Activated CD8-positive, alpha-beta memory T cell treated with anti-CD3 and anti-CD28 coated beads, Interleukin-2, amount 10 ng/mL, durations not matched to agents 7 days and 5 days (primary cell): ENCODE measurements around the gene DPH7. TPM values are rescaled to one million over a fixed set of nuclear protein-coding genes. Genes with fewer than 3 reads are reported as not detected.
A peak's percentile ranks its signal among the peaks of the same experiment; 100 is the strongest.
"Not testable (repeated sequence)": the region's sequence is repeated elsewhere in the genome, so short reads cannot be mapped to it uniquely, and the experiment has no call there.

Source experiments
- ATAC-seq: fragments of 150-1000 bp; cut with Tn5 transposase; one replicate; pipeline ENCODE4 v1.10.0; 2021; ENCODE audit warnings: moderate library complexity
- CTCF ChIA-PET: fragments of 350-600 bp; sonication (Branson Sonifier 250); formaldehyde crosslinking; loops from one replicate; lab custom pipeline; 2021; ENCODE audit warnings: antibody characterized with exemption; lab: Charles Lee
- DNase-seq: peaks from one replicate; pipeline ENCODE4 v3.0.0-alpha.2; 2020
- H3K27ac Mint-ChIP-seq: one replicate; pipeline ENCODE4 v1.8.0; 2021; ENCODE audit warnings: mild to moderate bottlenecking, mixed read lengths
- H3K27me3 Mint-ChIP-seq: one replicate; pipeline ENCODE4 v1.8.0; 2021; ENCODE audit warnings: mixed read lengths
- H3K36me3 Mint-ChIP-seq: one replicate; pipeline ENCODE4 v1.8.0; 2021; ENCODE audit warnings: mild to moderate bottlenecking, mixed read lengths
- H3K4me1 Mint-ChIP-seq: one replicate; pipeline ENCODE4 v1.8.0; 2021; ENCODE audit warnings: mixed read lengths
- H3K4me3 Mint-ChIP-seq: one replicate; pipeline ENCODE4 v1.8.0; 2021; ENCODE audit warnings: mild to moderate bottlenecking, moderate library complexity, mixed read lengths
- H3K9me3 Mint-ChIP-seq: one replicate; pipeline ENCODE4 v1.8.0; 2022; ENCODE audit warnings: low read depth, mixed read lengths
- total RNA-seq, 2 experiments: library from RNA; stranded (reverse); gene quantifications; one replicate each; pipeline ENCODE4 v1.2.3, GENCODE V29; 2021

Gene DPH7
- 10 to 100 TPM; 39.9 to 45.1 TPM for total RNA-seq

GRCh38 chr9:137578518-137579258 is at the start of gene DPH7:
TSS of gene DPH7 (minus strand) at chr9:137578925. CDS start at chr9:137578777, 148 bp downstream.
- CTCF ChIA-PET, result interaction anchor here (0.8 to 3.0 kb wide), 16 partner anchors 8 to 156 kb away, joined by 3 to 19 read pairs (median 4); partner anchors contain the start of genes EHMT1, MRPL41 and ZMYND19
- peak within 1 kb of the TSS; percentile 80 for H3K4me3 Mint-ChIP-seq
- peaks cover 18% of the 10 kb centered on the region for H3K36me3 Mint-ChIP-seq
- H3K9me3 Mint-ChIP-seq, result no peaks in the 10 kb centered on the region
- peak within 1 kb of the TSS; percentile 74 for H3K27ac Mint-ChIP-seq
- DNase-seq (peak; percentile 96), ATAC-seq (peak; percentile 98)
- no peaks in the 10 kb centered on the region for H3K27me3 Mint-ChIP-seq
- H3K4me1 Mint-ChIP-seq, result peaks cover 35% of the 10 kb centered on the region

- not testable (repeated sequence) for H3K4me3 Mint-ChIP-seq, DNase-seq, H3K9me3 Mint-ChIP-seq, ATAC-seq, H3K27ac Mint-ChIP-seq, H3K27me3 Mint-ChIP-seq
- peaks cover 20% of the 10 kb centered on the region for H3K36me3 Mint-ChIP-seq
- H3K4me1 Mint-ChIP-seq, result peaks cover 50% of the 10 kb centered on the region
- CTCF ChIA-PET, result interaction anchor here (0.7 to 3.4 kb wide), 3 partner anchors 8 to 48 kb away, joined by 3 to 15 read pairs (median 7); partner anchors contain the start of genes DPH7 and EHMT1
Measured at GRCh38 chr9:137627406-137627805, 48.7 kb upstream of the DPH7 start.

- CTCF ChIA-PET, result interaction anchor here (0.6 to 0.8 kb wide), 2 partner anchors 11 to 39 kb away, joined by 3 to 4 read pairs; no protein-coding TSS in a partner anchor
- DNase-seq (no peak), ATAC-seq (no peak)
- peak overlapping the region; percentile 73 for H3K27ac Mint-ChIP-seq
- H3K9me3 Mint-ChIP-seq, result no peaks in the 10 kb centered on the region
- H3K36me3 Mint-ChIP-seq, result peaks cover 23% of the 10 kb centered on the region
- H3K4me3 Mint-ChIP-seq, result no peak overlapping the region
- H3K4me1 Mint-ChIP-seq, result peaks cover 50% of the 10 kb centered on the region
- H3K27me3 Mint-ChIP-seq, result no peaks in the 10 kb centered on the region
Measured at GRCh38 chr9:137626464-137626863, 47.7 kb upstream of the DPH7 start.

GRCh38 chr9:137622211-137622610 is 43.5 kb upstream of the DPH7 start:
- H3K36me3 Mint-ChIP-seq, result peaks cover 25% of the 10 kb centered on the region
- H3K9me3 Mint-ChIP-seq, H3K4me3 Mint-ChIP-seq, CTCF ChIA-PET, H3K27ac Mint-ChIP-seq, H3K27me3 Mint-ChIP-seq, DNase-seq, ATAC-seq: not testable (repeated sequence)
- peaks cover 50% of the 10 kb centered on the region for H3K4me1 Mint-ChIP-seq

- ATAC-seq (no peak), DNase-seq (no peak)
- Mint-ChIP-seq H3K27me3 (no peaks in the 10 kb centered on the region), H3K4me3 (no peak overlapping the region), H3K36me3 (peaks cover 23% of the 10 kb centered on the region), H3K27ac (peak overlapping the region; percentile 38), H3K9me3 (no peaks in the 10 kb centered on the region), H3K4me1 (peaks cover 51% of the 10 kb centered on the region)
- CTCF ChIA-PET, result interaction anchor here (1.0 kb wide), 1 partner anchor 11 kb away, joined by 3 read pairs; no protein-coding TSS in a partner anchor
Measured at GRCh38 chr9:137621131-137621757, 42.5 kb upstream of the DPH7 start.

- CTCF ChIA-PET, result interaction anchor here (1.0 to 2.2 kb wide), 2 partner anchors 8 to 12 kb away, joined by 3 to 15 read pairs; no protein-coding TSS in a partner anchor
- Mint-ChIP-seq H3K27ac (peak overlapping the region; percentile 38), H3K9me3 (no peaks in the 10 kb centered on the region), H3K27me3 (no peaks in the 10 kb centered on the region), H3K36me3 (peaks cover 23% of the 10 kb centered on the region), H3K4me3 (peak overlapping the region; percentile 80), H3K4me1 (peaks cover 50% of the 10 kb centered on the region)
- DNase-seq (no peak), ATAC-seq (no peak)
Measured at GRCh38 chr9:137620581-137620980, 41.9 kb upstream of the DPH7 start.

GRCh38 chr9:137620048-137620405 is 41.3 kb upstream of the DPH7 start:
- CTCF ChIA-PET, result interaction anchor here (0.8 to 2.2 kb wide), 3 partner anchors 9 to 41 kb away, joined by 3 to 15 read pairs (median 5); partner anchors contain the start of gene DPH7
- Mint-ChIP-seq H3K4me1 (peaks cover 44% of the 10 kb centered on the region), H3K27ac (peak overlapping the region; percentile 80), H3K4me3 (peak overlapping the region; percentile 80), H3K27me3 (no peaks in the 10 kb centered on the region), H3K36me3 (peaks cover 19% of the 10 kb centered on the region), H3K9me3 (no peaks in the 10 kb centered on the region)
- DNase-seq (no peak), ATAC-seq (no peak)

DNA sequence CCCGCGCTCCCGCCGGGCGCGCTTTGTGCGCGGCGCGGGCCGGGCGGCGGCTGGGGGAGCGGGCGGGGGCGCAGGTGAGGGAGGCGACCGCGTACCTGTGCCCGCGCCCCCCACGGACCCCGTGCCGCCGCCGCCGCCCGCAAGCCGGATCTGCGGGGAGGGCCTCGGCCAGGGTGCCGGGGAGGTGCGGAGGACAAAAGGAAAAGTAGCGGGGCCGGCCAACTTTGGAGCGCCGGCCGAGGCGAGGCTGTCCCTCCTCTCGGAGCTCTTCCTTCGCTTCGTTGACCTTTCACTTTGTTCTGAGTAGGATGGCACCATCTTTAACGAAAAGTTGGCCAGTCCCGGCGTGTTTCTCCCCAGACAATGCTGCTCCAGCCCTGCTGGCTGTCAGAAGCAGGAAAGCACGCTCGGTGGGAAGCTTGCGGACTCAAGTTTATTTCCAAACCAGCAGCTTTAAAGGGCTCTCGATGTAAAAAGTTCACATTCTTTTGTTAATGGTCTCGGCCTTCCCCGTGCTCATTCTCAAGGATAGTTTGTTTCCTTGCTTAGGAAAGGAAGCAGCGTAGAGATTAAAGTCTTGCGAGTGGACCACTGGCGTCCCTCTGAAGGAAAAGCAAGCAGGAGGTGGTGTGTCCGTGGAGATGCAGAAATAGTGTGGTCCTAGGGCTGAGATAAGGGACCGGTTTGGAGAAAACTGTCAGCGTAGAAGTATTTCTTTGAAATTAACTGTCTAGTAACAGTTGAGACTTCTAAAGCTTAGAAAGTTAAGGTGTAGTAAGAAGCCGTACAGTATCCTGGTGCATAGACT is 40.7 kb upstream of the DPH7 start:
- Mint-ChIP-seq H3K36me3 (peaks cover 22% of the 10 kb centered on the region), H3K9me3 (no peaks in the 10 kb centered on the region), H3K27ac (peak overlapping the region; percentile 80), H3K27me3 (no peaks in the 10 kb centered on the region), H3K4me3 (peak overlapping the region; percentile 80), H3K4me1 (peaks cover 43% of the 10 kb centered on the region)
- DNase-seq (peak; percentile 62), ATAC-seq (peak; percentile 6)
- CTCF ChIA-PET, result interaction anchor here (0.6 to 2.2 kb wide), 8 partner anchors 9 to 68 kb away, joined by 3 to 15 read pairs (median 3); partner anchors contain the start of genes DPH7 and MRPL41

DNA sequence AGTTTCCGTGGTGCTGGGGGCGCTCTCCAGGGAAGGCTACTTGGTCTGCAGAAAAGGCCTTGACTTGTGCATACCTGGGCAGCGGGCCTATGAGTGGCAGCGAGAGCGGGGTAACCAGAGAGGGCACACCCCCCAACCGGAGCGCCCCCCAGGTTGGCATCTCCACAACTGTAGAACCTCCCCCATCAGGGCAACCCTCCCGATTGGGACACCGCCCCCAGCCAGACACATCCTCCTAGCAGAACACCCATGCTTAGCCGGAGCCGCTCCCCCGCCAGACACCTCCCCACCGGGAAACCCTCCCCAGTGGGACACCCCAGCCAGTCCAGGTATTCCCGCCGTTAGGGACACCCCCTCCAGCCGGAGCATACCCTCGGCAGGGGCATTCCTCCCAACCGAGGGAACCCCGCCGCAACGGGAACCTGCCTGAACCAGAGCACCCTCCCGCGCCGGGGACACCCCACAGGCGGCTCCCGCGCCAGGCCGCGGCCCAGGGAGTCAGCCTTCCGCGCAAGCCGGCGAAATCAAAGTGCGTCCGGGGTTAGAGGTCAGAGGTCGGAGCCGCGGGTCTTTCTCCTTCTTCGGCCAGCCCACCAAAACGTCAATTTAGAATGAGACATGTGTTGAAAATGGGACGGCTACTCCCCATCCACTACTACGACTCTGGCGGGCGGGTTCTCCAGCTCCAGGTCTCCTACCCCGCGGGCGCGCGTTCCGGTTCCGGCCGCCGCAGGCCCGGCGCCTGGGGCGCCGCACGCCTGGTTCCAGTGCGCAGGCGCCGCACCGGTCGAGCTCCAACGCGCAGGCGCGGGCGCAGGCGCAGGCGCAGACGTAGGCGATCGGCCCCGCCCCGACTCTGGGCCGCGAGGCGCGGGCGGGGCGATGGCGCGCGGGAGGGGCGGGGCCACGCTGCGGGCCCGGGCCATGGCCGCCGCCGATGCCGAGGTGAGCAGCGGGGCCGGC is 39.7 kb upstream of the DPH7 start, which contains the start of gene EHMT1:
EHMT1 (plus strand) TSS at position 901 of the 963 bp plus-strand sequence; CDS start at position 925, 24 bp downstream.
- Mint-ChIP-seq H3K4me3 (peak within 1 kb of the TSS; percentile 84), H3K9me3 (no peaks in the 10 kb centered on the region), H3K4me1 (peaks cover 40% of the 10 kb centered on the region), H3K27ac (peak within 1 kb of the TSS; percentile 89), H3K36me3 (peaks cover 19% of the 10 kb centered on the region), H3K27me3 (no peaks in the 10 kb centered on the region)
- CTCF ChIA-PET, result interaction anchor here (0.6 to 2.2 kb wide), 7 partner anchors 10 to 67 kb away, joined by 3 to 15 read pairs (median 3); partner anchors contain the start of genes DPH7 and MRPL41
- DNase-seq, result peak; percentile 91
- peak; percentile 88 for ATAC-seq

- Mint-ChIP-seq H3K4me1 (peaks cover 33% of the 10 kb centered on the region), H3K27ac (no peak overlapping the region), H3K9me3 (no peaks in the 10 kb centered on the region), H3K27me3 (no peaks in the 10 kb centered on the region), H3K36me3 (peaks cover 11% of the 10 kb centered on the region), H3K4me3 (no peak overlapping the region)
- ATAC-seq (no peak), DNase-seq (no peak)
- CTCF ChIA-PET, result no interaction called here
Measured at GRCh38 chr9:137615387-137615871, 36.7 kb upstream of the DPH7 start.

DNA sequence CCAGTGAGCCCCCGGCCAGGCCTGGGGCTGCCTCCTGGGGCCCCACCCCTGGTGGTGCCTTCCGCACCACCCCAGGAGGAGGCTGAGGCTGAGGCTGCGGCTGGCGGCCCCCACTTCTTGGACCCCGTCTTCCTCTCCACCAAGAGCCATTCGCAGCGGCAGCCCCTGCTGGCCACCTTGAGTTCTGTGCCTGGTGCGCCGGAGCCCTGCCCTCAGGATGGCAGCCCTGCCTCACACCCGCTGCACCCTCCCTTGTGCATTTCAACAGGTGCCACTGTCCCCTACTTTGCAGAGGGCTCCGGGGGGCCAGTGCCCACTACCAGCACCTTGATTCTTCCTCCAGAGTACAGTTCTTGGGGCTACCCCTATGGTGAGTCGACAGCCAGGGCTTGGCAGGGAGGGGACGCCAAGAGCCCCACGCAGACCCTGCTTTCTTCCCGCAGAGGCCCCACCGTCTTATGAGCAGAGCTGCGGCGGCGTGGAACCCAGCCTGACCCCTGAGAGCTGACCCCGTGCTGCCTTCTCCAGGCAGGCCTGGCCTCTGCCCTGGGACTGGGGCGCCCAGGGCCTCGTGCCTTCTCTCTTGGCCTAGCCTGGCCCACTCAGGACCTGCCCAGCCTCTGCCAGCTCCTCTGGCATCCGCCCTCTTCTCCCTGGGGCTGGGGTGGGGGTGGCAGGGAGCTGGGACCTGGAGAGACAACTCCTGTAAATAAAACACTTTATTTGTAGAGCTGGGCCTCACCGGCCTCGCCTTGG is 36.1 kb upstream of the DPH7 start:
- Mint-ChIP-seq H3K4me1 (peaks cover 27% of the 10 kb centered on the region), H3K27ac (no peak overlapping the region), H3K36me3 (peaks cover 11% of the 10 kb centered on the region), H3K4me3 (no peak overlapping the region), H3K9me3 (no peaks in the 10 kb centered on the region), H3K27me3 (no peaks in the 10 kb centered on the region)
- ATAC-seq (no peak), DNase-seq (no peak)
- CTCF ChIA-PET, result no interaction called here
